Endodermal cell (in vitro differentiated cells): Measurements from ENCODE around the gene CBLN3. TPM values are rescaled to one million over a fixed set of nuclear protein-coding genes. Genes with fewer than 3 reads are reported as not detected.

Experiments used
- DNase-seq: peaks from one replicate; pipeline ENCODE4 v3.0.0-alpha.2; 2017
- H3K27ac ChIP-seq: 2 replicates; pipeline ENCODE4 v1.5.1; 2013; ENCODE audit warnings: mild to moderate bottlenecking, low read depth, low read length, moderate library complexity
- H3K27me3 ChIP-seq: 2 replicates; pipeline ENCODE4 v1.6.1; 2013; ENCODE audit warnings: mild to moderate bottlenecking, low read length, moderate library complexity; ENCODE audit not compliant: insufficient read depth, control insufficient read depth, poor library complexity, severe bottlenecking
- H3K36me3 ChIP-seq: 2 replicates; pipeline ENCODE4 v1.7.0; 2013; ENCODE audit warnings: mild to moderate bottlenecking, low read length, moderate library complexity; ENCODE audit not compliant: control insufficient read depth, insufficient read depth
- H3K4me1 ChIP-seq: one replicate; pipeline ENCODE4 v1.7.0; 2013; ENCODE audit warnings: low read length; ENCODE audit not compliant: control insufficient read depth, insufficient read depth
- H3K4me3 ChIP-seq: 2 replicates; pipeline ENCODE4 v1.5.1; 2013; ENCODE audit warnings: mild to moderate bottlenecking, low read length, moderate library complexity
- H3K9ac ChIP-seq: 2 replicates; pipeline ENCODE4 v1.6.1; 2013; ENCODE audit warnings: mild to moderate bottlenecking, low read length, moderate library complexity; ENCODE audit not compliant: poor library complexity, severe bottlenecking; ENCODE audit errors: extremely low read depth
- H3K9me3 ChIP-seq: 2 replicates; pipeline ENCODE4 v1.6.1; 2013; ENCODE audit warnings: mild to moderate bottlenecking, low read length, moderate library complexity; ENCODE audit not compliant: control insufficient read depth
- H3K27ac Mint-ChIP-seq: 2 replicates; pipeline ENCODE4 v1.8.0; 2020; ENCODE audit warnings: mixed read lengths
- H3K27me3 Mint-ChIP-seq: 2 replicates; pipeline ENCODE4 v1.8.0; 2021; ENCODE audit warnings: mild to moderate bottlenecking, mixed read lengths; ENCODE audit not compliant: insufficient read depth
- H3K36me3 Mint-ChIP-seq: 2 replicates; pipeline ENCODE4 v1.8.0; 2020; ENCODE audit warnings: low read depth, mixed read lengths
- H3K4me1 Mint-ChIP-seq: 2 replicates; pipeline ENCODE4 v1.8.0; 2020; ENCODE audit warnings: mixed read lengths
- H3K4me3 Mint-ChIP-seq: 2 replicates; pipeline ENCODE4 v1.8.0; 2020; ENCODE audit warnings: mild to moderate bottlenecking, moderate library complexity, mixed read lengths
- H3K9me3 Mint-ChIP-seq: 2 replicates; pipeline ENCODE4 v1.8.0; 2020; ENCODE audit warnings: mild to moderate bottlenecking, mixed read lengths
- CTCF ChIP-seq: fragments of 200-600 bp; sonication (generic); conservative IDR thresholded peaks from 2 replicates; pipeline ENCODE4 v1.5.0; 2021; ENCODE audit warnings: antibody characterized with exemption, mild to moderate bottlenecking
- WGBS, 2 experiments: methylation state at CpG; one replicate each; pipeline versions ENCODE4 v1.1.5 to v1.1.7; 2013; ENCODE audit warnings: missing lambda C conversion rate in 2 of 2, mixed read lengths in 1 of 2; ENCODE audit not compliant: insufficient coverage in 1 of 2, insufficient read length in 1 of 2; 5-methylcytosine and 5-hydroxymethylcytosine counted together
- total RNA-seq, 2 donors: library from RNA; stranded (reverse); fragmentation: NEBNext Ultra II Directional in 1 of 2; extraction: Animal tissue kit (Norgen Biotek cat#: 25700) in 1 of 2; gene quantifications; 2 replicates in 1 of 2; 3 replicates in 1 of 2; pipeline ENCODE4 v1.2.1, GENCODE V29; 2021

Gene CBLN3
- total RNA-seq, 2 donors from 2014 or later: 2.1 to 2.4 TPM

GRCh38 chr14:24414732-24415420 lies 14.6 kb downstream of the CBLN3 start:
- no peak for TF ChIP-seq CTCF
- Histone ChIP-seq H3K4me3 (no peak overlapping the region), H3K36me3 (no peaks in the 10 kb centered on the region), H3K27me3 (peaks cover 15% of the 10 kb centered on the region), H3K27ac (no peak overlapping the region), H3K9ac (no peak overlapping the region), H3K9me3 (no peaks in the 10 kb centered on the region), H3K4me1 (no peaks in the 10 kb centered on the region)
- peaks cover 15% of the 10 kb centered on the region for H3K27me3 Mint-ChIP-seq
- no peaks in the 10 kb centered on the region for H3K9me3 Mint-ChIP-seq
- no peaks in the 10 kb centered on the region for H3K4me1 Mint-ChIP-seq
- peaks cover 12% of the 10 kb centered on the region for H3K36me3 Mint-ChIP-seq
- WGBS, 2 experiments: 89 to 94% methylated on average over 3 to 15 of the region's 15 CpGs
- no peak overlapping the region for H3K27ac Mint-ChIP-seq
- DNase-seq: no peak
- no peak overlapping the region for H3K4me3 Mint-ChIP-seq

- Histone ChIP-seq H3K4me1 (no peaks in the 10 kb centered on the region), H3K9me3 (no peaks in the 10 kb centered on the region), H3K27me3 (peaks cover 10% of the 10 kb centered on the region), H3K4me3 (no peak overlapping the region), H3K9ac (no peak overlapping the region), H3K27ac (no peak overlapping the region), H3K36me3 (no peaks in the 10 kb centered on the region)
- H3K4me3 Mint-ChIP-seq: no peak overlapping the region
- H3K4me1 Mint-ChIP-seq: no peaks in the 10 kb centered on the region
- H3K27ac Mint-ChIP-seq: no peak overlapping the region
- no peak for TF ChIP-seq CTCF
- peaks cover 8% of the 10 kb centered on the region for H3K27me3 Mint-ChIP-seq
- no peaks in the 10 kb centered on the region for H3K9me3 Mint-ChIP-seq
- DNase-seq: no peak
- peaks cover 12% of the 10 kb centered on the region for H3K36me3 Mint-ChIP-seq
- 92% methylated on average over 1 of the region's 1 CpG; no CpG with 5 or more reads in 1 of the 2 experiments for WGBS, 2 experiments
Measured at GRCh38 chr14:24414077-24414476, 15.4 kb downstream of the CBLN3 start.

- Mint-ChIP-seq H3K36me3 (peaks cover 12% of the 10 kb centered on the region), H3K27ac (no peak overlapping the region), H3K4me3 (no peak overlapping the region), H3K4me1 (no peaks in the 10 kb centered on the region), H3K9me3 (no peaks in the 10 kb centered on the region), H3K27me3 (no peaks in the 10 kb centered on the region)
- WGBS, 2 experiments: 76 to 86% methylated on average over 6 to 16 of the region's 16 CpGs
- Histone ChIP-seq H3K27me3 (no peaks in the 10 kb centered on the region), H3K9ac (no peak overlapping the region), H3K4me1 (no peaks in the 10 kb centered on the region), H3K4me3 (no peak overlapping the region), H3K27ac (no peak overlapping the region), H3K36me3 (no peaks in the 10 kb centered on the region), H3K9me3 (no peaks in the 10 kb centered on the region)
- DNase-seq: peak; percentile 79
- peak; percentile 83 for TF ChIP-seq CTCF
Measured at GRCh38 chr14:24411443-24412389, 17.8 kb downstream of the CBLN3 start.
